HG03196 (cell line): ENCODE measurements around the gene SLC9A5.

Source experiments
- ATAC-seq: cut with Tn5 transposase; IDR thresholded peaks from one replicate; pipeline ENCODE4 v1.9.1; 2021; ENCODE audit not compliant: unreplicated experiment

Gene SLC9A5

GRCh38 chr16:67238278-67238575, 10.6 kb upstream of the SLC9A5 start:
- no peak for ATAC-seq

GRCh38 chr16:67238806-67239470, 9.8 kb upstream of the SLC9A5 start:
- no peak for ATAC-seq

- ATAC-seq = no peak
These were observed 8.3 kb upstream of the SLC9A5 start for GRCh38 chr16:67240506-67240905.

- ATAC-seq = no peak
These were observed 7.5 kb upstream of the SLC9A5 start for GRCh38 chr16:67241008-67241900.

- ATAC-seq = no peak
These were observed 6.5 kb upstream of the SLC9A5 start for GRCh38 chr16:67242138-67242730.

GRCh38 chr16:67243481-67243880, 5.3 kb upstream of the SLC9A5 start:
- ATAC-seq = no peak

GRCh38 chr16:67244387-67245185, 4.2 kb upstream of the SLC9A5 start:
- peak; percentile 45 for ATAC-seq

- ATAC-seq = no peak
These were observed 3.6 kb upstream of the SLC9A5 start for GRCh38 chr16:67245186-67245585.

GRCh38 chr16:67245674-67246080, 3.1 kb upstream of the SLC9A5 start:
- ATAC-seq = no peak

GRCh38 chr16:67246081-67246755, 2.6 kb upstream of the SLC9A5 start:
- peak; percentile 21 for ATAC-seq

GRCh38 chr16:67246756-67247191, 2.0 kb upstream of the SLC9A5 start:
- no peak for ATAC-seq

- peak; percentile 47 for ATAC-seq
These were observed 1.3 kb upstream of the SLC9A5 start, which contains the start of gene FHOD1 for GRCh38 chr16:67247192-67248072. TSS of gene FHOD1 (minus strand) at chr16:67247481. CDS start at chr16:67247410, 71 bp downstream.

- no peak for ATAC-seq
These were observed 742 bp upstream of the SLC9A5 start for GRCh38 chr16:67248073-67248400.

GRCh38 chr16:67249178-67250044, 632 bp downstream of the SLC9A5 start:
- ATAC-seq = no peak

- ATAC-seq = no peak
These were observed 1.2 kb downstream of the SLC9A5 start for GRCh38 chr16:67250045-67250327.

GRCh38 chr16:67252609-67253497, 4.1 kb downstream of the SLC9A5 start:
- ATAC-seq = no peak

- ATAC-seq = no peak
These were observed 6.2 kb downstream of the SLC9A5 start for GRCh38 chr16:67254801-67255552.
